GM06990 (cell line): Measurements from ENCODE around the gene MRC2.

ENCODE experiments used
- DNase-seq: peaks from one replicate; pipeline ENCODE4 v3.0.0-alpha.2; 2011; ENCODE audit not compliant: insufficient read length; ENCODE audit errors: extremely low read depth
- H3K27me3 ChIP-seq: replicated peaks from 2 replicates; pipeline ENCODE4 v1.6.0; 2011; ENCODE audit warnings: low read length; ENCODE audit not compliant: control insufficient read depth, insufficient read depth
- H3K36me3 ChIP-seq: 2 replicates; pipeline ENCODE4 v1.5.1; 2011; ENCODE audit warnings: low read length; ENCODE audit not compliant: control insufficient read depth, insufficient read depth
- H3K4me3 ChIP-seq: replicated peaks from 2 replicates; pipeline ENCODE4 v1.5.1; 2011; ENCODE audit warnings: low read depth, mild to moderate bottlenecking, control low read depth, low read length
- CTCF ChIP-seq: IDR thresholded peaks from 2 replicates; pipeline ENCODE4 v1.5.1; 2011; ENCODE audit warnings: low read length, control low read depth, mild to moderate bottlenecking, inconsistent platforms; ENCODE audit not compliant: insufficient read depth, poor library complexity, severe bottlenecking

MRC2 gene

GRCh38 chr17:62616993-62617893 is 10.2 kb upstream of the MRC2 start:
- Histone ChIP-seq H3K27me3 (no peaks in the 10 kb centered on the region), H3K36me3 (peaks cover 10% of the 10 kb centered on the region), H3K4me3 (no peak overlapping the region)
- DNase-seq, result no peak
- TF ChIP-seq CTCF, result no peak

- TF ChIP-seq CTCF, result no peak
- H3K27me3 ChIP-seq, result no peaks in the 10 kb centered on the region
- peaks cover 10% of the 10 kb centered on the region for H3K36me3 ChIP-seq
- H3K4me3 ChIP-seq, result no peak overlapping the region
- no peak for DNase-seq
Observed at GRCh38 chr17:62617894-62618472, 9.5 kb upstream of the MRC2 start.

DNA sequence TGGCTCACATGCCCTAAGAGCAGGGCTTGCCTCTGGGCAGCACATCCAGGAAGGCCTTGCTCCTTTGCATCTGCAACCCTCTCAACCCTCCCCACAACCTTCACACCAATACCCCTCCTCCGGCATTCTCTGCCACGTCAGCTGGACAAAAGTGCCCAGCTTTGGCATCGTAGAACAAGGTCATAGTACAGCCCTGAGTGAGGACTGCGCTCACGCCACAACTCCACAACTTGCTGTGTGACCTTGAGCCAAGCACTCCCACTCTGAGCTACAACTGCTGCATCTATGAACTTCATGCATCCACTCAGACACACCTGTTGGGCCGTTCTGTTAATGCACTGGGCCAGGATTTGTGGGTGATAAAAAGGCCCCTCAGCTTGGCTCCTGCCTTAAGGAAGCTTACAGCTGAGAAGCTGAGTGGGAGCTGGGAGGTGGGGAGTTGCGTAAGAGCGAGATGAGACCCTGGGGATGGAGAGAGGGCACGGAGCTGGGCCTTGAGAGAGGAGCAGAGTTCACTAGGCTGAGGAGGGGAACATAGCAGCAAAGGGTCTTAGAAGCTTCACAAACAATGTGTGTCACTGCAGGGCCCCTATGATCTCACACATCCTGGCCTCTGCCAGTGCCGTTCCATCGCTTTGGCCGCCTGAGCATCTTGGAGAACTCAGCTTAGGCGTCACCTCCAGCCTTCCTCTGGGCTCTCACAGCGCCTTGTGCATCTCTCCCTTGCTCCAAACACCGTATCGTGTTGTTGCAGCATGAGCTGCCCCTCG is 8.6 kb upstream of the MRC2 start:
- peaks cover 10% of the 10 kb centered on the region for H3K36me3 ChIP-seq
- no peak for DNase-seq
- no peak for TF ChIP-seq CTCF

GRCh38 chr17:62619417-62620155 is 7.9 kb upstream of the MRC2 start:
- H3K36me3 ChIP-seq, result peaks cover 7% of the 10 kb centered on the region
- no peak for DNase-seq
- H3K4me3 ChIP-seq, result no peak overlapping the region
- H3K27me3 ChIP-seq, result no peaks in the 10 kb centered on the region
- TF ChIP-seq CTCF, result no peak

More for the DNA sequence above, 8.6 kb upstream of the MRC2 start:
- H3K27me3 ChIP-seq, result no peaks in the 10 kb centered on the region
- H3K4me3 ChIP-seq, result no peak overlapping the region

GRCh38 chr17:62621223-62621622 is 6.2 kb upstream of the MRC2 start:
- Histone ChIP-seq H3K36me3 (peaks cover 3% of the 10 kb centered on the region), H3K4me3 (no peak overlapping the region), H3K27me3 (no peaks in the 10 kb centered on the region)
- TF ChIP-seq CTCF, result no peak
- no peak for DNase-seq
